GM19351 (cell line): ENCODE data around the gene IL22RA2.

ENCODE experiments used
- ATAC-seq: cut with Tn5 transposase; IDR thresholded peaks from one replicate; pipeline ENCODE4 v1.9.1; 2021; ENCODE audit warnings: mild to moderate bottlenecking, moderate library complexity; ENCODE audit not compliant: unreplicated experiment

The IL22RA2 gene

DNA sequence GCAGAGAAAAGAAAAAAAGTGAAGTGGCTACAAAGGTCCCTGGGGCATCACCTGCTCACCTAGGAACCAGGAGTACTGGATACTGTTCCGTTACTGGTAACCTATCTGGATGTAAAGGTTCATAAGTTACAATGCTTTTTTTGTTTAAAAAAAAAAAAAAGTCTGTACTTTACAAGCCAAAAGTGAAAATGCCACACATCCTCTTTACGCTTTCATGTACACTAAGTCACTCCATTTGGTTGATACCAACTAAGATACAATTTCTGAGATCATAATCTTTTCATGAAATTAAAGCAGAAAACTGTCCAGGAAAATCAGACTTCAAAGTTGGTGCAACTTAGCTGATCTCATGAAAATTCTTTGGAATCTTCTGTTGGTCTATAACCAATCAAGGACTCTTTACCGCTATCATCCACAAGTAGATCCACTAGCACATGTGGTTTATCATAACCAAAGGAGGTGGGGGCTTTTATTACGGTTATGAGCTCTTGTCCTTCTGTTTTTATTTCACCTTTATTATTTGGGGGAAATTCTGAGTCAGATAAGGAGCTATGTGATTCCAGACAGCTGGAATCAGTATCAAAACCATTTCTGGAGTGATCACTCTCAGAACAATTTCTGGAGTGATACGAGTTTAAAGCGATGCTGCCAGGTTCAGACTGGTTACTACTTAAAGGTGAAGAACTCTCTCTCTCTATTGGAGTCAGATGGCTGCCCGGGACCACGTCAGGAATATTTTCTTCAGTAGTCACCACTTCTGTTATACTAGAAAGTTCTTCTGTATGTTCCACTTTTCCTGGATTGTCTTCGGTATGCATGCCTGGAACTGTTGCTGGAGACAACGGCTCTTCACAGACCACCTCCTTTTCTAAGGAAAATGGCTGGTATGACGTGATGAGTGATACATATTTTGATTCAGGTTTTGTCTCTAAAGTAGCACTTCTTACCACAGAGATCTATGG, 24.5 kb upstream of the IL22RA2 start:
- ATAC-seq, result no peak

GRCh38 chr6:137193256-137194070, 20.0 kb upstream of the IL22RA2 start:
- no peak for ATAC-seq

- ATAC-seq, result no peak
Observed at GRCh38 chr6:137192821-137193220, 19.4 kb upstream of the IL22RA2 start.

DNA sequence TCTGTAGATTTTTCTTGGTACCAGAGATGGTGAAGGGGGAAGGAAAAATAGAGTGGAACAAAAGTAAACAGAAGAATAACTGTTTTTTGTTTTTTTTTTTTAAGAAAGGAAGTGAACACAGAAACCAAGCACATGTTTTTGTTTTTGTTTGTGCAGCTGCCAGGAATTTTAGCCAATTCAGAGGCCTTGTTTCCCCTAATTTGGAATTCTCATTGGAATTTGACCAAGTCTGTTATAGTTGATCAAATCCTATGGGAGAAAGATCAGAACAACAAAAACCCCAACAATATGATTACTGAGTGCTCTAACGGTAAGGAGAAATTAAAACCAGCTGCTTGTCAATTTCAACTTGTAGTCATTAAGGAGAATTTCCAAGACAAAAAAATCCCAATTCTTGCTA, 18.2 kb upstream of the IL22RA2 start:
- ATAC-seq, result no peak

GRCh38 chr6:137191236-137191635, 17.8 kb upstream of the IL22RA2 start:
- no peak for ATAC-seq

DNA sequence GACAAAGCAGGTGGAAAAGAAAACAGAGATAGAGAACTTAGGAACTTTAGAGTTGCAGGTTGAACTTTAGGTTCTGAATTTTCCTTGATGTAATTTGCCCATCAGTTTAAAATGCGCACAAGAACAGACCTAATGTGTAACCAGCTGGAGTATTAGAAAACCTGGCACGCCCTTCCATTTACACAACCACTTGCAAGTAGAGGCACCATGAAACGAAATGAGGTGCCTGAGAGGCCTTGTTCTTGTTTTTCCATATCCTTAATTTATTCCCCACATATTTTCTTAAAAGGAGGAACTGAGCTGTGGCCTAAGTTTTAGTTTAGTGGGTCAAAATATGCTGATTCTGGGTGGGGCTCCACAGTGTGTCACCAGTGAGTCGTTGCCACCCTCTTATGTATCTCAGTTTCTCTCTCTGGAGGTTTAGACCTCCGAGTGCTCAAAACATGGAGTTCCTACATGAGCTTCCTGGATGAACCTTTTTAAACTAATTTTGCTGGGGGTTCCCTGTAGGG, 17.2 kb upstream of the IL22RA2 start:
- ATAC-seq, result no peak

GRCh38 chr6:137188855-137189254, 15.4 kb upstream of the IL22RA2 start:
- no peak for ATAC-seq

GRCh38 chr6:137185290-137185689, 11.8 kb upstream of the IL22RA2 start:
- no peak for ATAC-seq

DNA sequence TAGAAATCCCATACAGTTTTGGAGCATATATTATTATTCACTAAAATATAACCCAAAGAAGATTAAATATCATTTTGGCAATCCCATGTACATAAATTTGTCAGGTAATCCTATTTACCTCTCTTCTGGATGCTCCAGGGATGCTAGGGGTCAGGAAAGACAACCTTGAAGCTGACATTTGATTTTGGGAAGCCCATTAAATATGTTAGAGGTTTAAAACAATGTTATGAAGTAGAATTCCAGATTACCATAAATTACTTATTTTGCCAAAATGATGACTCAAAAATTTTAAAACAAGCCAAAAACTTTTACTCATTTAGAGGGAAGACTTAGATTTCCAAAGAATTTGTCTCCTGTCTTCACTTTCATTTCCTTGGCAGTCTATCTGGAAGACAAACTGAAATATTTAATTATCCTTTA, 9.2 kb upstream of the IL22RA2 start:
- ATAC-seq, result no peak

- no peak for ATAC-seq
Observed at GRCh38 chr6:137181891-137182653, 8.6 kb upstream of the IL22RA2 start.

DNA sequence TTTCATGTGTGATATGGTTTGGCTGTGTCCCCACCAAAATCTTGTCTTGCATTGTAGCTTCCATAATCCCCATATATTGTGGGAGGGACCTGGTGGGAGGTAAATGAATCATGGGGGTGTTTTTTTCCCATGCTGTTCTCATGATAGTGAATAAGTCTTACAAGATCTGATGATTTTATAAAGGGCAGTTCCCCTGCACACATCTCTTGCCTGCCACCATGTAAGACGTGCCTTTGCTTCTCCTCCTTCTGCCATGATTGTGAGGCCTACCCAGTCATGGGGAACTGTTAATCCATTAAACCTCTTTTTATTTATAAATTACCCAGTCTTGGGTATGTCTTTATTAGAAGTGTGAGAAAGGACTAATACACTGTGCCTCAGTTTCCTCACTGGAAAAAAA, 4.2 kb upstream of the IL22RA2 start:
- ATAC-seq, result no peak

GRCh38 chr6:137176729-137177128, 3.3 kb upstream of the IL22RA2 start:
- no peak for ATAC-seq

GRCh38 chr6:137175868-137176245, 2.4 kb upstream of the IL22RA2 start:
- ATAC-seq, result no peak

DNA sequence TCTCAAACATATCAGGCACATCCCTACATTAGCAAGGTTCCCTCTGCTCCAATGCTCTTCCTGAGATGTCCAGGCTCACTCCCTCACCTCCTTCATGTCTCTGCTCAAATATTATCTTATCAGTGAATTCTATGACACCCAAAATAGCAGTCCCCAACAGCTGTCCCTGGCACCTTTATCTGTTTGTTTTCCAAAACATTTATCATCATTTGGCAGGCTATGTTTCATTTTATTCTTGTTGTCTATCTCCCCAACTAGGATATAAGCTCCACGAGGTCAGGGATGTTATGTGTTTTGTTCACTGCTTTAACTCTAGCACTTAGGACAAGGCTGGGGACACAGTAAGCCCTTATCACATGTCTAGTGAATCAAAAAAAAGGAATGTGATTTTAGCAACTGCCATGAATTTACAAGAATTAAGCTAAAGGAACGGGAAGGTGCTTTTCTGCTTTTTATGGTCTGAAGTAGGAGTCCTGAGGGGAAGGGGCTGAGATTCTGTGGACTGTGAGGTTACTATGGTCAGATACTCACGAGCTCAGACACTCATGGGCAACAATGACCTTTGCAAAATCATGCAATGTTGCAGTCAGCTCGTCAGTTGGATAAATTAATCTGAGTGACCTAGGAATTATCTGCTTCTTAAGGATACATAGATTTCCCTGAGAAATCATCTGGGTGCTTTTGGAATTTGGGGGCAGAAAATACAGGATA, 1.9 kb upstream of the IL22RA2 start:
- no peak for ATAC-seq

DNA sequence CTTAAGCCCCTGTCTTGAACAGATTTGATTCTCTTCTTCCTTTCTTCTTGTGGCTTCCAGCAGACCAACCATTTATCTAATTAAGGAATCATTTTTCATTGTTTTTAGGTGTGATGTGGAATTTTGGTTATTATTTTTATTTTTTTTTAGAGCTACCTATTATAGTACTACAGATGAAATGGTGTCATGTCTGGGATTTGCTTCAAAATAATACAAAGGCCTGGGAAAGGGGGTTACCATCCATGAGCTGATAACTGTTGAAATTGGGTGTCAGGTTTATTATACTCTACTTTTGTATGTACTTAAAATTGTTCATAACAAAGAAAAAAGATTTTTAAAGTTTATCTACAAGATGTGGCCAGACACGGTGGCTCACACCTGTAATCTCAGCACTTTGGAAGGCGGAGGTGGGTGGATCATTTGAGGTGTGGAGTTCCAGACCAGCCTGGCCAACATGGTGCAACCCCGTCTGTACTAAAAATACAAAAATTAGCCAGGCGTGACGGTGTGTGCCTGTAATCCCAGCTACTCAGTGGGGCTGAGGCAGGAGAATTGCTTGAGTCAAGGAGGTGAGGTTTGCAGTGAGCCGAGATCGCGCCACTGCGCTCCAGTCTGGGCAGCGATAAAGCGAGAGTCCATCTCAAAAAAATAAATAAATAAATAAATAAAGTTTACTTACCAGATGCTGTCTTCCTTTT, 561 bp downstream of the IL22RA2 start:
- ATAC-seq, result no peak

DNA sequence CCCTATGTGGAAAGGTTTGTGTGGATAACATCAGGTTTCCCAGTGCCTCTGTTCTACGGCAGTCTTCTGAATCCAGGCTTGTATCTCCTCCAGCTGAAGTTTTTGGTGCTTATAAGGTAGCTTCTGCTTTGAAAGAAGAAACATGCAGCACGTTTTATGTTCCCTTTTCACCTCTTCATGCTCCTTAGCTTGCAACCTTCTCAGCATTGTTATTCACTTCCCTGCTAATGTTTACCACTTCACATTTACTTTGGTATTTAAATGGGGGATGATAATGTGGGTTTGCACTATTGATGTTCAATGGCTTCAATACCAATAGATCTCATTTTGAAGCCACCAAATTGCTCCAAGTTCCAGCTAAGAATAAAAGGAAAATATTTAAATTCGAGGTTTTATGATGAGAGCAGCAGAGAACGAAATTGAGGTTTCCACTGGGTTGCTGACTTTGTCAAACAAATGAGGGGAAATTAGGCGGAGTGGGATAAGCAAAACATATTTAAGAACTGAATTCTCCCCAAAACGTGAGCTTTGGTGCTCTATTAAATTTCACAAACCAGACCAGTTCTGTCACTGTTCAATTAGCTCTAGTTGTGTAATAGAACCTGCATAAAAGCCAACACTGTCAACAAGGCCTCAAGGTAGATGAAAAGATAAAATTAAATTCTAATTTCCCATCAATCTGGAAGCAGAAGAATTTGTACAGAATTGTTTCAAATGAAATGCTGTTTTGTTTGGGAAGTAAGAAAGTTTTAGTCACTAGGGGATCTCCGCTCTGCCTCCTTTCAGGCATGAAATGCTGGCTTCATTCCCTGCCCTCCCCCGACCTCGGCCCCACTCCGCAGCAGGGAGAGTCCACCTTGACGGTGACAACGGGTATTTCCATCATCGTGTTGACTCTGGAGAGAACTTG, 1.4 kb downstream of the IL22RA2 start:
- ATAC-seq, result no peak

GRCh38 chr6:137171053-137171374, 2.4 kb downstream of the IL22RA2 start:
- no peak for ATAC-seq

DNA sequence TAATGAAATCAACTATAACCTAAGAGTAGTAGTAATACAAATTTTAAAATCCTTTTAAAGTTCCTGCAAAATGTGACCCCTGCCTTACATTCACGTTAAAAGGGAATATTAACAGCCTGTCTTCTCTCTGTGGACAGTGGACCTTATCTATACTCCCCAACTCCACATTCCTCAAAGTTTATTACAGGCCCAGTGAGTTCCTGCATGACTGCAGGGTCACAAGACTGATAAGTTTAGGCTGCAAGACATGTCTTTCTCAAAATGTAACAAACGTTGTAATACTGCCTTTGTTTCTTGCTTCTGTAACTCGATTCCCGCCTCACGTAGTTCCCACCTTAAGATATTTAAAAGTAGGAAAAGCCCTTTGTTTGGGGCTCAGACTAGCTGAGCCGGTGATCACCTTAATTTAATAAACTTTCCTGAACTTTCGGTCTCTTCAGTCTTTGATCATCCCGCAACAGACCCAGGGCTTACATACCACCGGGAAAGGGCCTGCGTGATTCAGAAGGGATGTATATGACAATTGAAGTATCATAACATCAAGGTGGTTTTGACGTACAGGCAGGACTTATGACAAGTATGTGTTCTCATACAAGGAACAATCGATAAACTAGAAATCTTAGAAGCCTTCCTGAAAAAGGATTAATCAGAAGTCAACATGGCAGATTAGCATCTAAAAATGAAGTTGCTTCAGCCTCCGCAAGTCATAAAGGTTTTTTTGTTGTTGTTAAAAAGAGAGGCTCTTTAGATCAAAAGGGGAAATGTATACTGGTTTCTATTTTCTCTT, 3.0 kb downstream of the IL22RA2 start:
- no peak for ATAC-seq
